Measurements from ENCODE around the gene HOXD3. TPM values are rescaled to one million over a fixed set of nuclear protein-coding genes. Genes with fewer than 3 reads are reported as not detected.

The HOXD3 gene
- total RNA-seq, 2 experiments from 2014 or later, result not detected

- H3K4me1 Mint-ChIP-seq, result no peaks in the 10 kb centered on the region
- H3K27me3 Mint-ChIP-seq, result peaks cover 38% of the 10 kb centered on the region
- H3K36me3 Mint-ChIP-seq, result no peaks in the 10 kb centered on the region
- no peak for DNase-seq
- no peaks in the 10 kb centered on the region for H3K9me3 Mint-ChIP-seq
- no peak overlapping the region for H3K27ac Mint-ChIP-seq
- no peak overlapping the region for H3K4me3 Mint-ChIP-seq
Measured at GRCh38 chr2:176206682-176207081, 49.6 kb downstream of the HOXD3 start.

GRCh38 chr2:176211110-176211509 lies 54.0 kb downstream of the HOXD3 start:
- Mint-ChIP-seq H3K27ac (no peak overlapping the region), H3K9me3 (no peaks in the 10 kb centered on the region), H3K27me3 (peaks cover 22% of the 10 kb centered on the region), H3K4me3 (no peak overlapping the region), H3K36me3 (no peaks in the 10 kb centered on the region), H3K4me1 (no peaks in the 10 kb centered on the region)
- no peak for DNase-seq

- H3K4me3 Mint-ChIP-seq, result no peak overlapping the region
Measured at GRCh38 chr2:176212276-176212675, 55.2 kb downstream of the HOXD3 start.

GRCh38 chr2:176213406-176213805 lies 56.3 kb downstream of the HOXD3 start:
- H3K27me3 Mint-ChIP-seq, result peaks cover 22% of the 10 kb centered on the region
- H3K27ac Mint-ChIP-seq, result no peak overlapping the region
- no peaks in the 10 kb centered on the region for H3K36me3 Mint-ChIP-seq
- no peak for DNase-seq
- H3K9me3 Mint-ChIP-seq, result no peaks in the 10 kb centered on the region
- H3K4me3 Mint-ChIP-seq, result no peak overlapping the region
- no peaks in the 10 kb centered on the region for H3K4me1 Mint-ChIP-seq

More at GRCh38 chr2:176212276-176212675, 55.2 kb downstream of the HOXD3 start:
- no peak for DNase-seq
- H3K4me1 Mint-ChIP-seq, result no peaks in the 10 kb centered on the region
- no peak overlapping the region for H3K27ac Mint-ChIP-seq
- H3K36me3 Mint-ChIP-seq, result no peaks in the 10 kb centered on the region
- no peaks in the 10 kb centered on the region for H3K9me3 Mint-ChIP-seq
- peaks cover 22% of the 10 kb centered on the region for H3K27me3 Mint-ChIP-seq

Other genes starting within 250 kb of the HOXD3 start
- gene LNPK, start 155.0 kb upstream of the HOXD3 start, total RNA-seq, result 10 to 100 TPM; 35.7 to 42.1 TPM
- gene EVX2, start 73.3 kb upstream of the HOXD3 start, total RNA-seq, result not detected
- gene HOXD13, start 64.6 kb upstream of the HOXD3 start, total RNA-seq, result not detected
- gene HOXD12, start 57.5 kb upstream of the HOXD3 start, total RNA-seq, result not detected
- not detected for gene HOXD11, start 50.0 kb upstream of the HOXD3 start, total RNA-seq
- not detected for gene HOXD10, start 40.5 kb upstream of the HOXD3 start, total RNA-seq
- not detected for gene HOXD9, start 34.6 kb upstream of the HOXD3 start, total RNA-seq
- not detected for gene HOXD8, start 27.6 kb upstream of the HOXD3 start, total RNA-seq
- not detected for gene HOXD4, start 5.8 kb upstream of the HOXD3 start, total RNA-seq
- not detected for gene HOXD1, start 31.4 kb downstream of the HOXD3 start, total RNA-seq
- gene MTX2, start 112.1 kb downstream of the HOXD3 start, total RNA-seq, result 10 to 100 TPM; 28.8 to 30.0 TPM

All from activated naive CD8-positive, alpha-beta T cell treated with anti-CD3 and anti-CD28 coated beads for 36 hours (primary cell).